Activated CD4-positive, CD25-positive, alpha-beta regulatory T cell treated with anti-CD3 and anti-CD28 coated beads, Interleukin-2, amount 50 U/mL, for 16 hours (primary cell): ENCODE data around the gene TNS4.

Source experiments
- DNase-seq: peaks from one replicate; pipeline ENCODE4 v3.0.0-alpha.2; 2020; ENCODE audit warnings: low read depth, low spot score

Gene TNS4

DNA sequence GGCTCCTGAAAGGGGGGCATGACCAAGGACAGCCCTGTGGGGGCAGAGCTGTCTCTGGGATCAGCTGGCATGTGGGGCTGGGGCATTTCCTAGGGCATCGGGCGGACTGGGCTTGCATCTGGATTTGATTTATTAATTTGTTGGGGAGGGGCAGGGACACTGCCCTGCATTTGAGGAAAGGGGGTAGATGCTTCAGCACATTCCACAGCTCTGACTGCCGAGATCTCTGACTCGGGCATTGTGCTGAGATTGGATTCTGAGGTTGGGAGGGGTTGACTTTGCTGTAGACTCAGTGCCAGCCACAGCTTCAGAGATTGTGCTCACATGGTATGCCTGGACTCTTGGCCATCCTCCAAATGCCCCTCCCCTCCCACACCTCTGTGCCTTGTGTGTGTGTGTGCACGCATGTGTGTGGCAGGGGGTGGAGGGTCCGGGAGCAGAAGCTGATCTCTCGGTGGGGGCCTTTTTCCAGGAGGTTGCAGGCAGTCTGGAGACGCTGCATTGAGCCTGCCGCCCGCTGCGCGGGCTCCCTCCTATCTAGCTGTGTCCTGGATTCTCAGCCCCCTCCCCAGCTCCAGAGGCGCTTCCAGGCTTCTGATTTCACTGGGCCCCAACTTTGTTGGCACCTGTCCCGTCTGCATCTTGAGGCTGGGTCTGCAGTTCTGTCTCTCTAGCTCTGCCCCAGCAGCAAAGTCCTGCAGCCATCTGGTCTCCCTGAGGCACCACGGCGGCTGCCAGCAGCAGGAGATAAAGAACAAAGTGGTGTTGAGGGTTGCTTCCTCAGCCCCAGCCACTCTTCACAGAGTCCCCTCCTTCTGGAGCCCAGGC is 43.2 kb downstream of the TNS4 start:
- DNase-seq, result no peak

DNA sequence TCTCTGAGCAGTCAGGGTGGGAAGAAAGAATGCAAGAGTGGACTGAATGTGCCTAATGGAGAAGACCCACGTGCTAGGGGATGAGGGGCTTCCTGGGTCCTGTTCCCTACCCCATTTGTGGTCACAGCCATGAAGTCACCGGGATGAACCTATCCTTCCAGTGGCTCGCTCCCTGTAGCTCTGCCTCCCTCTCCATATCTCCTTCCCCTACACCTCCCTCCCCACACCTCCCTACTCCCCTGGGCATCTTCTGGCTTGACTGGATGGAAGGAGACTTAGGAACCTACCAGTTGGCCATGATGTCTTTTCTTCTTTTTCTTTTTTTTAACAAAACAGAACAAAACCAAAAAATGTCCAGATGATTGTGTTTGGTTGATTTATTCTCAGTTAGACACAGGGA is 44.1 kb downstream of the TNS4 start:
- DNase-seq, result no peak

DNA sequence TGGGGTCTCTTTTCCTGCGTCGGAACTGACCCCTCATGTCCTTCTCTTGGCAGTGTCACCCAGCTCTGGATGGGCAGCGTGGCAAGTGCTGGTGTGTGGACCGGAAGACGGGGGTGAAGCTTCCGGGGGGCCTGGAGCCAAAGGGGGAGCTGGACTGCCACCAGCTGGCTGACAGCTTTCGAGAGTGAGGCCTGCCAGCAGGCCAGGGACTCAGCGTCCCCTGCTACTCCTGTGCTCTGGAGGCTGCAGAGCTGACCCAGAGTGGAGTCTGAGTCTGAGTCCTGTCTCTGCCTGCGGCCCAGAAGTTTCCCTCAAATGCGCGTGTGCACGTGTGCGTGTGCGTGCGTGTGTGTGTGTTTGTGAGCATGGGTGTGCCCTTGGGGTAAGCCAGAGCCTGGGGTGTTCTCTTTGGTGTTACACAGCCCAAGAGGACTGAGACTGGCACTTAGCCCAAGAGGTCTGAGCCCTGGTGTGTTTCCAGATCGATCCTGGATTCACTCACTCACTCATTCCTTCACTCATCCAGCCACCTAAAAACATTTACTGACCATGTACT is 44.9 kb downstream of the TNS4 start:
- DNase-seq, result no peak

DNA sequence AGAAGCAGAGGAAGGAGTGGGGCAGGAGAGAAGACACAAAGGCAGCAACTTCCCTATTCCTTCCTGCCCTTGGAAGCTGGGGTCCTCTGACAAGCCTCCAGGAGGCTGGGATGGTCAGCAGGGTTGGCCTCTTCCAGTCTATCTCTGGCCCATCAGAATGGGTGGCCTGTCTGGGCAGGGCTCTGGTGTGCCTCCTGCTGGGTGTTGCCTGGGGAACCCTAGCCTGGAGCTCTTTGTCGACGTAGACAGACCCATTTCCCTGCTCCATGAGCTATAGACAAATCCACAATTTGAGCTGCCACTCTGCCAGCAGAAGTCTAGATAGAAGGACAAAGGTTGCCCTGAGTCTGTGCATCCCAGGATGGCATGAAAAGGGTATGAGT is 46.8 kb downstream of the TNS4 start:
- no peak for DNase-seq

DNA sequence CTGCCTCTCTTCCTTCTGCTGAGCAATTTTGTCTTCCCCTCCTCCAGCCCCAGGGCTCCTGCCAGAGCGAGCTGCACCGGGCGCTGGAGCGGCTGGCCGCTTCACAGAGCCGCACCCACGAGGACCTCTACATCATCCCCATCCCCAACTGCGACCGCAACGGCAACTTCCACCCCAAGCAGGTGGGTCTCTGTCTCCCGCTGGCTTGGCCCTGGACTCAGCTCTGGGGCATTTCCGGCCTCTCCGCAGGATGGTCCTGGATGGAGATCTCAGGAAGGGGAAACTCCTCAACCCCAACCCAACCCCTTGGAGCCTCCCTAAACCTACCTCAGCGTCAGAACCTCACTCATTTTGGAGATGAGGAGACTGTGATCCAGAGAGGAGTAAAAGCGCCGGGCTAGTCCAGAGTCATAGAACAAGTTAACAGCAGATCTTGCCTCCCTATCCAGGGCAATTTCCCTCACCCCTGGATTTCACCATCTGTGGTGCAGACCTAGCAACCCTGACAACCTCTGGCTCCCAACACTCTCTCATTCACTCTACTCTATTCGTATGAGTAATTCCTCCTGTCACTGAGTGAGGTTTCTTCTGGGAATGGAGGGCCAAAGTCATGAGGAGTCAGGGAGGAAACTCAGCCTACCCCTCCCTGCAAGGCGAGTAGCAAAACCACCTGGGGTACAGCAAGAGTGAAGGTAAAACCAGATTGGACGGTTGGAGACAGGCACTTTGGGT is 47.4 kb downstream of the TNS4 start:
- no peak for DNase-seq

DNA sequence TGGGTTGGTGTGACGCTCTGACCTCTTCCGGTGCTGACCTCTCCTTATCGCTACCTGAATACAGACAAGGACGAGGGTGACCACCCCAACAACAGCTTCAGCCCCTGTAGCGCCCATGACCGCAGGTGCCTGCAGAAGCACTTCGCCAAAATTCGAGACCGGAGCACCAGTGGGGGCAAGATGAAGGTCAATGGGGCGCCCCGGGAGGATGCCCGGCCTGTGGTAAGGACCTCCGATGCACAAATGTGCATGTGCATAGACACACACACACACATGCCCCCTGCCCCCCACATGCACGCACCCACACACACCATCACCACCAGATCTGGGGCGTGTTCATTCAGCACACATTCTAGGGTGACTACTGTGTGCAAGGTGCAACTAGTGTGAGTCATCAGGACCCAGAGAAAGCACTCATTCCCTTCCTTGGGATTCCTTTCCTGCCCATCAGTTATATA is 48.5 kb downstream of the TNS4 start:
- no peak for DNase-seq

DNA sequence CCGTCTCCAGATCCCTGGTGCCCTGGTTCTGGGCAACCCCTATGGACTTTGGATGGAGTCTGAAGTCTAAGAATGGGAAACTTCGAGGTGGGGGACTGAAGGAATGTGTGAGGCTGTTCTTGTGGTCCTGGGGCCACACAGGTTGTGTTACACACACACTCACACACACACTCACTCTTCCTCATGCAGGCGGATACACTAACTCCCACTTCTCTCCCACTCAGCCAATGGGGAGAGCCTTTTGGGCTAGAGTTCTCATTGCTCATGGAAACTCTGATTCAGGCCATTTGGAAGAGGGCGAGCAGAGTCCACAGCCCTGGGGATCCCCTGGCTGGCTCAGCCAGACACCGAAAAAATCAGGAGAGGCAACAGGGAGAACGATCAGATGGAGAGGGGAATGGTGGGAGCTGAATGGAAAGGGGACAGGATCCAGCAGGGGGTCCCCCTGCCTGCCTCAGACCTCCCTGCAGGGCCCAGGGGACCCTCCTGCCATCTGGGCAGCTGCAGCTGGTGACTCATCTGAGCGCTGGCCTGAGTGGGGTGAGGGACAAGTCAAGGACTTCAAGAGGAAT is 49.1 kb downstream of the TNS4 start:
- no peak for DNase-seq

DNA sequence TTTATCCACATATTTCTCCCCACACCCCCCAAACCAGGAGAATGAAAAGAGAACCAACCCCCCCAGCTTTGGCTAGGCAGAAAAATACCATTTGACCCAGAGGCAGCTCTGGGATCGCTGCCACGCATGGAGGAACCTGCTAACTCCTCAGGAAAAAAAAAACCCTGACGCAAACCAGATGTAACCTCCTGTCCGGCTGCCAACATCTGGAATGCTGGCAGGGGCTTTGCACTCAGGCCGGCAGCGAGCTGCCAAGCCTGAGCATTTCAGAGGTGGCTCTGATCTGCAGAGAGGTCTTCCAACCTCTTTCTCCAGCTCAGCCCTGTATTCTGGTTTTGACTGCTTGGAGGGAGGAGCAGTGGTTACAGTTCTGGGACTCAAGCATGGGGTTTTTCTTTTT is 50.0 kb downstream of the TNS4 start:
- no peak for DNase-seq

DNA sequence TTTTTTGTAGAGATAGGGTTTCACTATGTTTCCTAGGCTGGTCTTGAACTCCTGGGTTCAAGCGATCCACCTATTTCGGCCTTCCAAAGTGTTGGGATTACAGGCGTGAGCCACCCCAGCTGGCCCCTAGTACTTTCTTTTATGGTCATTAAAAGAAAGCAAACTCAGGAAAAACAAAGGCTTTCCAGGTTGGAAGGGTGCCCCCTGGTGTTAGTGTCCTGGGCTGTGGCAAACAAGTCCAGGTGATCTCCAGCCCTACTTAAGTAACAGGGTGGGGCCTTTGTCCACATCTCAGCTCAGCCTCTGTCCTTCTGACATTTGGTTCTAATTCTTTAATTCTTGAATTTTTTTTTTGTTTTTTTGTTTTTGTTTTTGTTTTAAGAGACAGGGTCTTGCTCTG is 51.2 kb downstream of the TNS4 start:
- no peak for DNase-seq

DNA sequence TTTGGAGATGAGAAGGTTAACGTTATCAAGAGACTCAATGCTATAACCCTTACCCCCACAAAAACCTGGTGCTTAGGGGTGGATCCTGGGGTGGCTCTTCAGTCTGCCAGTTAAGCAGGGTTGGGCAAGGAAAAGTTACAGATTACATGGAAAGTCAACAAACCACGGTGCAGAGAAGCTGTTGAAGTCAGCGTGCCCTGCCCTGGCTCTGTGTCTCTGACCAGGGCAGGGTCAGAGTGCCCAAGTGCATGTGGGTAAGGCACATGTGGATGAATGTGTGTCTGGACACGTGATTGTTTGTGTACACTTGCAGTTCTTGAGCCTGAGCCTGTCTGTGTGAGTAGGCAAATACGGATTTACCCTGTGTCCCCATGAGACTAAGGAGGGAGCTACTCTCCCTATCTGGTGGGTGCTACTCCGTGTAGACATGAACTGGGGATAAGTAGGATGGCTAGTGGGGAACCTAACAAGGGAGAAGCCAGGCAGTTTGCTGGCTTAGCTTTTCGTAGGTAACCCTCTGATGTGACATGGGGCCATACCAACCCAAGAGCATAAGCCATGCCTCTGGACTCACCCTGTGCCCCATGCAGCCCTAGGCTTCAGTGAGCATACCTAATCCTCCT is 52.7 kb downstream of the TNS4 start:
- DNase-seq, result no peak

DNA sequence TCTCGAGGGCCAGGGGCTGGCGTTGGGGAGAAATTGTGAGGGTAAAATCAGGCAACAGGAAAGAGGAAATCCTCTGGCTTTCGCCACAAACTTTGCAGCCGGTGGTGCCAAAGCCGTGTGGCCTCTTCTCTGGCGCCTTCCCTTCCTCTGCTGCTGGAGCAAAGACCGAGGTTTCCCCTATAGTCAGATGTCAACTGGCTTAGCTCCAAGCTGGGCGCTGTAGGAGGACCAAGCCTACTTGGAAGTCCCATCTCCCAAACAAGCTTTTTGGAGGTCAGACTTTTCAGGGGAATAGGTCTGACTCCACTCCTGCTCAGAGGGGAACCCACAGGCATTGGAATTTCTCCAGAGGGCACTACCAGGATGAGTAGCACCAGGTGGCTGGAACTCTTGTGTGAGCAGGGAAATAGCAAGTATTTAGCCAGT is 53.2 kb downstream of the TNS4 start:
- no peak for DNase-seq

DNA sequence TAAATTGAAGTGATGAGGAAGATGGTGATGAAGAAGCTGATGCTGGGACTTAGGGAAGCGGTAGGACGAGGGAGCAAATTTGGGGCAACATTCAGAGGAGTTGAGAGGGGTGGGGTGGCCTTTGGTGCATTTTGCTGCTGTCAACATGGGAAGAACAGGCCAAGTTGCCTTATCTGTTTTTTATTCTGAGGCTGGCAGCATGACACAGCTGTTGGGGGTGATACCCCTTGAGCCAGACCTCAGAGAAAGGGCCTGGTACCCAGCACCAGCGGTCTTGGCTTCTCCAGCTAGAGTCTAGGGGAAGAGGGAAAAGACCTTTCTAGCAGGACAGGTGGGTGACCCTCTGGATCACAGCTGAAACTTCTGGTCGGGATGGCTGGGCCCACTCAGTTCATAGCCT is 53.6 kb downstream of the TNS4 start:
- DNase-seq, result no peak

DNA sequence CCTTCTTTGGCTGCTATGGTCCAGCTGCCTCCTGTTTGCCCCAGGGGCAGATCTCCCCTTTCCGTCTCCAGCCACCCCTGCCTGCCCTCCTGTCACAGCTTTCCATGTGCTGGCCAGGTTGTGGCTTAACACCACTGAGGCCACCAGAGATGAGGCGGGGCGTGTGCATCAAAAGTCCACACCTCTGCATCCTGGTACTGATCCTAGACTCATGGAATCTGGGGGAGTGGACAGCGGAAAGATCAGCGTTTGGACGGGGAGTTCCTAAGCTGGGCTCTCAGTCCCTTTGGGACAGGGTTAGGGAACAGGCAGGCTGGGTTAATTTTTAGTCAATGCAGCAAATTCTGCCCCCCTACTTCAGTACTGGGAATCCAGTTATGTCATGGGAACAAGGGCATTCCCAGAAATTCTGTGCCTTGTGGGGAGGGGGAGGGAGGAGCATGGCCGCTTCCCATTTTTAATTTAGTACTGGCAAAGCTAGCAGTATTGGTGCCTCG is 54.2 kb downstream of the TNS4 start:
- DNase-seq, result no peak

DNA sequence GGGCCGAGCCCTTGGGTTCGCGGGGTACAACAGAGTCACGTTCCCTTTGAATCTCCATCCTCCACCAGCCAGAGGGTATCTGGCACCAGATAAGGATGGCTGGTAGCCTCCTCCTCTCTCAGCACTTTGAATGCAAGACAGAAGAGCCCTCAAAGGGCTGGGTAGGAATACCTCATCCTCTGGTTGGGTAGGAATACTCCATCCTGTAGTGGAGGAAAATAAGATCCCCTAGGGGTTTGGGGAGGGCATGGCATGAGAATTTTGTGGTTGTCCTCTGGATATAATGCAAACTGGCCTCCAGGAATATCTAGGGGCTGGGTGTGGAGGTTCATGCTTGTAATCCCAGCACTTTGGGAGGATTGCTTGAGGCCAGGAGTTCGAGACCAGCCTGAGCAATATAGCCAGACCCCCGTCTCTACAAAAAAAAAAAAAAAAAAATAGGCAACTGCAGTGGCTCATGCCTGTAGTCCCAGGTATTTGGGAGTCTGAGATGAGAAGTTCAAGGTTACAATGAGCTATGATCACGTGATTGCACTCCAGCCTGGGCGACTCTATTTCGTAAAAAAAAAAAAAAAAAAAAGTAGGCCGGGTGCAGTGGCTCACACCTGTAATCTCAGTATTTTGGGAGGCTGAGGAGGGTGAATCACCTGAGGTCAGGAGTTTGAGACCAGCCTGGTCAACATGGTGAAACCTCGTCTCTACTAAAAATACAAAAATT is 55.5 kb downstream of the TNS4 start:
- DNase-seq, result no peak

DNA sequence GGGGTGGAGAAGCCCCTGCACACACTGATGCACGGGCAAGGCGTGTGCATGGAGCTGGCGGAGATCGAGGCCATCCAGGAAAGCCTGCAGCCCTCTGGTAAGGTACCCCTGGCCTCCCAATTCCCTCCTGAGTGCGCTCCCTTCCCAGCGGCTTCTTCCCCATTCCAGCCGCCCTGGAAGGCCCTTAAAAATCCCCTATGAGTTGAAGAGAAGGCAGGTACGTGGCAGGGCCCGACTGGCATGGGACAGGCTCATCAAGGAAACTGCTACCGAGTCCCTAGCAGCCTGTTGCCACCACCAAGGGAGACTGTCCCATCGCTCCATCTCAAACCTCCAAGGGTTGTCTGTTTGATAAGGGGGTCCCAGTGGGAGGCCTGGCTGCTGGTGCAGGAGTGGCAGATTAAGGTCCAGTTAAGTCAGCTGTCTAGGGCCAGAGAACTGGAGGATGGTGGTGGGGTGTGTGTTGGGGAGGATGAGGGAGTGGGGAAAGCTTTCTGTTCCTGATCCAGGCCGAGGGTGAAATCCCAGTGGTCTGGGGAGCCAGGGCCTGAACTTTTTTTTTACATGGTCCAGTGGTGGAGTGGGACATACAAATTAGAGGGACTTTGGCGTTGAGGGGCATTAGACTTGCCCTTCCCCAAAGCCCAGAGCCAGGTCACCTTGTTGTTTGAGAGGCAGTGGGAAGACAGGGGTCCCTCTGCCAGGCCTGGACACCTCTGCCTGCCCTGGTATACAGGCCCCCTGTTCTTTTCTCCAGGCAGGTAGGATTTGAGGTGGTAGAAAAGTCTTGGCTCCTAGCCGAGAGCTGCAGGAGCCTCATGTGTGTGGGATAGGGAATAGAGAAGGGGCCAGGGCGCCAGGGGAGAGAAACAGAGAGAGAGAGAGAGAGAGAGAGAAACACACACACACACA is 57.2 kb downstream of the TNS4 start:
- DNase-seq, result no peak

DNA sequence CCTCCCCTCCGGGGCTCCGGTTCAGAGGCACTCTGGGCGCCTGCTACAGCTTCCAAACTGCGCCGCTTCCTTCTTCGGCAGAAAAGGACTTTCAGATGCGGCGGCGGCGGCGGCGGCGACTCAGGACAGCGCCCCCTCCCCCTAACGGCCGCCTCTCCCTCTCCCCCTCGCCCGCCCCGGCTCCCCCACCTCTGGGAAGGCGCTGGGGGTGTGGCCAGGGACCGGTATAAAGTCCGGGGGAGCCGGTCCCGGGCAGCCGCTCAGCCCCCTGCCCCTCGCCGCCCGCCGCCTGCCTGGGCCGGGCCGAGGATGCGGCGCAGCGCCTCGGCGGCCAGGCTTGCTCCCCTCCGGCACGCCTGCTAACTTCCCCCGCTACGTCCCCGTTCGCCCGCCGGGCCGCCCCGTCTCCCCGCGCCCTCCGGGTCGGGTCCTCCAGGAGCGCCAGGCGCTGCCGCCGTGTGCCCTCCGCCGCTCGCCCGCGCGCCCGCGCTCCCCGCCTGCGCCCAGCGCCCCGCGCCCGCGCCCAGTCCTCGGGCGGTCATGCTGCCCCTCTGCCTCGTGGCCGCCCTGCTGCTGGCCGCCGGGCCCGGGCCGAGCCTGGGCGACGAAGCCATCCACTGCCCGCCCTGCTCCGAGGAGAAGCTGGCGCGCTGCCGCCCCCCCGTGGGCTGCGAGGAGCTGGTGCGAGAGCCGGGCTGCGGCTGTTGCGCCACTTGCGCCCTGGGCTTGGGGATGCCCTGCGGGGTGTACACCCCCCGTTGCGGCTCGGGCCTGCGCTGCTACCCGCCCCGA is 58.0 kb downstream of the TNS4 start, which contains the start of gene IGFBP4:
TSS of gene IGFBP4 (plus strand) at position 255 of the 792 bp plus-strand sequence. CDS start at position 541, 286 bp downstream.
- peak; percentile 37 for DNase-seq

DNA sequence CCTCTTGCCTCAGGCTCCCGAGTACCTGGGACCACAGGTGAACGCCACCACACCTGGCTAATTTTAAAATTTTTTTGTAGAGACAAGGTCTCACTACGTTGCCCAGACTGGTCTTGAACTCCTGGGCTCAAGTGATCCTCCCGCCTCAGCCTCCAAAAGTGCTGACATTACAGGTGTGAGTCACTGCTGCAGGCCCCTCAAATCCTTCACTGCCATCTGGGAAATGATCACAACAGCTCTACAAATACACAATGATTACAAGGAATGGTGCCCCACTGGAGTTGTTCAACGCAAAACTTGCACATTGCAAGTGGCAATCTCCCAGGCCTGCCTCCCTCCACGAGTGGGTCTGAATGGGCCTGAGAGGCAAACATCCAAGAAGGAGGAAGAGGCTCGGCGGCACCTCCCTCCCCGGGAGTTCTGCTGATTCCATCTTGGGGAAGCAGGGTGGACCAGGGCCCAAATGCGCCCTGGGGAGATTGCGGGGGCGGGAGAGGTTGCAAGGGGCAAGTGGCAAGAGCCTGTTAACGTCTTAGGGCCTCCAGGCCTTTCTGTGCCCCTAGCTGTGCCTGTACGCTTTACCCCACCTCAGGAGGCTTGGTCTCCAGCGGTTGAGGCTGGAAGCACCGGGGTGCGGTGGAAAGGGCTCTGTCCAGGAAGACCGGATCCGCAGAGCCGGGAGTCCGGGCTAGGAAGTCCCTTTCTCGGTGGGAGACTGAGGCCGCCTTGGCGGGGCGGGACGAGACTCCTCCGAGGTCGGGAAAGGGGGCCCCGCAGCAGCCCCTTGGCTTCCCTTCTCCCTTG is 58.8 kb downstream of the TNS4 start:
- DNase-seq, result no peak

DNA sequence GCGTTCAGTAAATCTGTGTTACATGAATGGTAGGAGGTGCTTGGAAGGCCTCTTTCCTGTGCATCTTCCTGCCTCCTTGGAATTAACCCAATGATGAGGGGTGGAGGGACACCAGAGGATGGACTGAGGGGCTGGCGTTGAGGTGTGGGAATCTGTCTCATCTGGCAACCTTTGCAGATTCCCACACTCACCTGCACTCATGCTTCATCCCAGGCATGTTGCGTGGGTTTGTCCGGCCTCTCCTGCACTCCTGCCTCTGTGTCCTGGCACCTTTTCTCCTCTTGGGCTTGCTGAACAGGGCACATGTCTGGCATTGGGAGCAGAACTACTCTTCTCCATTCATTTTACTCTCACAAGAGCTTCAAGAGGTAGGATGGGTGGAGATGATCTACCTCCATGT is 61.3 kb downstream of the TNS4 start:
- DNase-seq, result no peak
